Measurements from ENCODE around the gene FKBP15.

Gene FKBP15

DNA sequence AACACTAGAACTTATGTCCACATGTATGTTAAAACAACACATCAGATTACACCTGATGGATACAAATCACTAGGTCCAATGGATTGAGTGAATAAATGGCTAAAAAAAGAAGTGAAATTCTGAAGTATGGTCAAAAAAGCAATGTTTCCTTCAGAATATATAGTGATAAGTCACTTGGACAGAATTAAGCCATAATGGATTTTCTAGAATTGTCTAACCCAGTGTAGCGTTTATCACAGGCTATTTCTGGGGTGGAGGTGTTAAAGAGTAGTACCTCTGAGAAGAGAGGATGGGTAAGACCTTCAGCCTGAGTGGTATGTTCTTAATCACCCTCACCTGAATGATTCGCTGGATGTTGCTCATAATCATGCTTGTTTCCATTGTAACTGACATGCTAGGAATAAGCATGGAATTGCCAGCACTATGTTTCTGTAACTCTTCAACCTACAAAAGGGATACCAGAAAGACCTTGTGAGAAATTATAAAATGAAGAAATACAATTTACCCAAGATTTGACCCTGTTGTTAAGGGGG, 37.1 kb downstream of the FKBP15 start:
- DNase-seq (ENCODE audit: low spot score), result no peak

DNA sequence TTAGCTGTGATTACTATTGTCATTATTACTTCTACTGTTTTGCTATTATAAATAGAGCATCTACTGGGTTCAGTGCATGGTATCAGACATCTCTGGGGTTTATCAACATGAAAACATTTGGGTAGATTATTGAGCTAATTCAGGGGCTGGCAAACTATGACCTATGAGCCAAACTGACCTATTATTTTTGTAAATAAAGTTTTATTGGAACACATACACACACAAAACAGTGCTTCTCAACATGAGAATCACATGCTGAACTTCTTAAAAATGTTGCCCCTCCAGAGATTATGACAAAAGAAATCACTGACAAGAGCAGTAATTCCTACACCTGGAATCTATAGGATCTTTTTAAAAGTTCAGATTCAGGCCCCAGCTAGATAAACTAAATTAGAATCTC, 39.9 kb downstream of the FKBP15 start:
- no peak for DNase-seq (ENCODE audit: low spot score)

DNA sequence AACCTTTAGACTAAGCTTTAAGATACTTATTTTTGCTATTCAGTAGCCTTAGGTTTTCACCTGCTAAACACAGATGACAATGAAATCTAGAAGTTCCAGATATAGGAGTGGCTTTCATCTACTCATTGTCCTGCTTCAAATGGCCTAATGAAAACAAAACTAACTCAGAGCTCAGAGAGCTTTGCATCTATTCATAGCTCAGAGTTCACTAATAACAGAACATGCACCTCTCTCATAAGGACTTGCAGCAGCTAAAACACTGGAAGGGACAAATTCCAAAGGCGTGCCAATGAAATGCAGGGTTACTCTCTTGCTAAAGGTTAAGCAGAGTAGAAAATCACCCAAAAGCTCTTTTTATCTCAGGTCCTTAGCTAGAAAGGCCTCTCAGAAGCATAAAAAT, 41.2 kb downstream of the FKBP15 start:
- DNase-seq (ENCODE audit: low spot score), result no peak

DNA sequence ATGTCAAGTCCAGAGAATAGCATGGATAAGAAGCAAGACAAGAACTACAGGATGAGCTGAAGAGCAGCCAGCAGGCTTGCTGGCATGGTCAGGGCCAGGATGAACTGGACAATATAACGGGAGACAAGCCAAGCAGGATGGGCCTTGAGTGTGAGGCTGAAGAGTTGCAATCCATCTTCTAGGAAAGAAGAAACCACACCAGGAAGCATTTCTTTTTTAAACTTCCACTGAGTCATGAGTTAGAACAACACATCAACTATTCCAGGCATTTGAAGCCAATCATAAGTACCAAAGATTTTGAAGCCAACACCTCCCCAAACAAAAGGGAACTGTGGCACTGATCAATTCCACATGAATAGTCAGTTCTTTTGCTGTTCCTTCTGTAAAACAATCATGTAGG, 43.0 kb downstream of the FKBP15 start:
- no peak for DNase-seq (ENCODE audit: low spot score)

DNA sequence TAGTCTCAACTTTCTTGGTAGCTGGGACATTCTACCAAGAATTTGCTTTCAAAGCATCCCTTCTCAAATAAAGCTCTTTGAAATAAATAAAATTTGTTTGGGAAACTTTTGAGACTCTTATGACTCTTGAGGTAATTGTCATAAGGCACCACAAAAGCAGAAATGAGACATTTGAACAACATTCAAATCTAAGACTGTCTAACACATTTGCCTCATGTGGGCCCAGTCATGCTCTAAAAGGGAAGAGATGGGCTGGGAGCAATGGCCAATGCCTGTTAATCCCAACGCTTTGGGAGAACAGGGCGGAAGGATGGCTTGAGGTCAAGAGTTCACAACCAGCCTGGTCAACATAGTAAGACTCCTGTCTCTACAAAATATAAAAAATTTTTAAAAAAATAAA, 43.8 kb downstream of the FKBP15 start:
- DNase-seq (ENCODE audit: low spot score), result no peak

DNA sequence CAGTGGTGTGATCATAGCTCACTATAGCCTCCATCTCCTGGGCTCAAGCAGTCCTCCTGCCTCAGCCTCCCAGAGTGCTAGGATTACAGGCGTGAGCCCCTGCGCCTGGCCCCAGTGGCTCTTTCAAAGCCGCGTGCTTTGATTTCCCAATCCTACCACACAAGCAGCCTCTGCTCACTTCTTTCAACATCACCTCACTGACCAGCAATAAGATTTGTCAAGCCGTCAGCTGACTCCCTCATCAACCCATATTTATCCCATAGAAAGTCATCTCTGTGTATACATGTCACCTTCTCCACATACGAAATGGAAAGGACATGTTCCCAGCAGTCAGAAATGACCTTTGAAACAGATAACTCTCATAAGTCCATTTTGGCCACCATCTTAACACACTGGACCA, 44.3 kb downstream of the FKBP15 start:
- DNase-seq (ENCODE audit: low spot score), result no peak

DNA sequence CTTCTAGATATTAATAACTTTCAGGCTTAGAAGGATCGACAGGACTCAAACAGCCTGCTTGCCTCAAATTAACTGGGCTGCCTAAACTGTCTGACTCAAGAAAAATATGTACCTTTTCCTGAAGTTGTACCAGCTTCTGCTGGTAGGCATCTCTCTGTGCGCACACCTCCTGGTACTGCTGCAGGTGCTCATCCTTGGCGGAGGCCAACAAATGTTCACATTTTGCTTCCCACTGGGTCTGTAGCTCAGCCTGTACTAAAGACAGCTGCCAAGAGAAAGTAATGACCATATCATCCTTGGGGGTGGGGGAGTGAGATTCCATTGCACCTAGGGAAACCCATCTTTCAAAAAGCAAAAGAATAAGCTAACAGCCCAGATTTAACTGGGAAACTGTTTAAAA, 47.7 kb downstream of the FKBP15 start:
- no peak for DNase-seq (ENCODE audit: low spot score)

DNA sequence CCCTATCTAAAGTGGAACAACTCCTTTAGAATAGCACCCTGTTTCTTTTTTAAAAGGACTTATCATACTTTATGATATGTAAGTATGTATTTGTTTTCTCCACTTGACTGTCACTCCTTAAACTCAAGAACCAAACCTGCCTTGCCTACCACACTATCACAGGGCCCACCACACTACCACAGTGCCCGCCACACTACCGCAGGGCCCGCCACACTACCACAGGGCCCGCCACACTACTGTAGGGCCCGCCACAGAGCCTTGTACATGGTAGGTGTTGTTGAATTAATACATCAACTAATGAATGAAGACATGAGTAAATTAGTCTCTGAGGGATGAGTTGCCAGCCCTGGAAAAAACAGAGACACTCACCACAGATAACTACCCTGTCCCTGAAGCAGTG, 52.3 kb downstream of the FKBP15 start:
- no peak for DNase-seq (ENCODE audit: low spot score)

DNA sequence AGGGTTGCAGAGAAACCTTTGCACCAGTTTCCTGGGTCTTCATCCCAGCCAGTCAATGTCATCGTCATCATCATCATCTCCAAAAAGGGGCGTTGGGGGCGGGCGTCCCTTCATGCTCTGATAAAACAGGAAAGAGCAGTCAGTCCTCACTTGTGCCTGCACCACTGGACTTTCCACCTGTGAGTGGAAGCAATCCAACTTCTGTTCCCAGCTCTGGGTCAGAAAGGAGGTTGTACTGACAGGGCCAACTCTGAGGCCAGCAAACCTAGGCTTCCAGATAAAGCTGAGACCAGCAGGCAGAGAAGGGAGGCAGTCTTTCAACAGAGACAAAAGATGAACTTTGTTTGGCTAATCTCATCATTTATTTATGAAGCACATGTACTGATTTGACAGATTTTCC, 55.0 kb downstream of the FKBP15 start:
- DNase-seq (ENCODE audit: low spot score), result no peak

DNA sequence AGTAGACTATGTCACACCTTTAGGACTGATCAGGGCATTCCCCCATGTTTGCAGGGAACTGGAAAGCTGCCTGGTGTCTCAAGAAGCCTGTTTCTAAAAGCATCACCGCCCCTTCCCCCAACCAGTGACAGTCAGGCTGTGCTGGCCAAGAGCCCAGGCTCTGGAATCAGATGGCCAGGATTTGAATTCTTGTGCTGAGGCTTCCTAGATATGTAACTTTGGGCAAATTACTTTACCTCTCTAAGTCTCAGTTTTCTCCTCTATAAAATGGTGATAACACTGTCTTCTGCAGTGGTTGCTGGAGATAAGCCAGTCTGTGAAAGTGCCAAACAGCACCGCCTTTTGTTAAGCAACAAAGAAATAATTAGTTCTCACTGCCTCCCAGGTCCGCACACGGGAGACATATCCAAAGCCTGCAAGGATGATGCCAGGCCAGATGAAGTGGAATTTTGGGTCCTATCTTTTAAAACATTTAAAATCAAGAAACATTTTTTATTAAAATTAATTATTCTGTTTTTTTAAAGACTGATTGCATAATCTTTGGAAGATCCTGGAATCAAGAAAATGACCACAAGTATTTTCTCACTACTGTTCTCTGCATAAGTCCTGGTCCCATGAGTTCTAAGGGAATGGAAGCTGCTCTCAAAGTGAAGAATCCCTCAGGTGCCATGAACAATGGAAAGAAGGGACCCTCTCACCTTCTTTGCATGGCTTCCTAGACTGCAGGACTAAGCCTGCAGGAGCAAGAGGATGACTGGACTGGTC, 56.4 kb downstream of the FKBP15 start:
- no peak for DNase-seq (ENCODE audit: low spot score)

DNA sequence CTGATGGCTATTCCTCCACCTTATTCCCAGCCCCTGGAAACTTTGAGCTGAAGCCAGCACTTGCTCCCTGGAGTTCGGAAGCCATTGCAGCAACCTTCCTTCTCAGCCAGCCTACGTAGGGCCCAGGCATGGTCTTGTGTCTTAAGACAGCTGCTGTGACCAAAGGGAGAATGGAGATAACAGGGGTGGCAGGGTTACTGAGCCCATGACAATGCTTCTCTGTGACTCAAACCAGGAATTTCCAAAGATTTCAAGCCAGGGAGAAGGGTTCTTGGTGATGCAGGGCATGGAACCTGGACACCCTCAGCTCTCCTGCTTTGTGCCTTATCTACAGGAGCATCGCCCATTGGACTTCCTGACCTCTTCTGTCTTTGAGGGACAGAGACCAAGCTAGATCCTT, 58.1 kb downstream of the FKBP15 start:
- no peak for DNase-seq (ENCODE audit: low spot score)

DNA sequence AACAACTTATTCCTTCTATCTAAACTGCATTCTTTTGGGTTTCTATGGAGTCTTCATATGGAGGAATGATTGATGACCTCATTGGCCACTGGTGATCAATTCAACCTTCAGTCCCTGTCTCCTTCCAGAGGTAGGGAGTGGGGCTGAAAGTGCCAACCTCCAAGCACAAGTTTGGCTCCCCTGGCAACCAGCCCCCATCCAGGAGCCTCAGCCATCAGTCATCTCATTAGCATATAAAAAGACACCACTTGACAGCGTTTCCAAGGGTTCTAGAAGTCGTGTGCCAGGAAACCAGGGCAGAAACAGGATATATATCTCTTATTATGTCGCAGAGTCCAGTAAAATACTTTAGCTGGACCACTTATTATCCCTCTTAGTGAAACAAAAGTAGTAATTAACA, 60.5 kb downstream of the FKBP15 start:
- DNase-seq (ENCODE audit: low spot score), result no peak

DNA sequence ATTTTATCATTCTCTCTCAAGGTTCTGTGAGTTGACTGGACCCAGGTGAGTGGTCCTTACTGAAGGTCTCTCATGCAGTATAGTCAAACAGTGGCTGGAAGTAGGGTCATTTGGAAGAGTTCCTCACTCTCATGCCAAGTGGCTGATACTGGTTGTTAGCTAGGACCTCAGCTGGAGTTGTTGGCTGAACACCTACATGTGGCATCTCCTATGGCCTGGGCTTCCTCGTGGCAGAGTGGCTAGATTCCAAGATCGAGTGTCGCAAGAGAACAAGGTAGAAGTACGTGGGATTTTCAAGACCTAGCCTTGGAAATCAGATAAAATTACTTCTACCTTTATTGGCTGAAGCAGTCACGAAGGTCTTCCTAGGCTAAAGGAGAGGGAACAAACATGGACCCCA, 62.6 kb downstream of the FKBP15 start:
- DNase-seq (ENCODE audit: low spot score), result no peak

DNA sequence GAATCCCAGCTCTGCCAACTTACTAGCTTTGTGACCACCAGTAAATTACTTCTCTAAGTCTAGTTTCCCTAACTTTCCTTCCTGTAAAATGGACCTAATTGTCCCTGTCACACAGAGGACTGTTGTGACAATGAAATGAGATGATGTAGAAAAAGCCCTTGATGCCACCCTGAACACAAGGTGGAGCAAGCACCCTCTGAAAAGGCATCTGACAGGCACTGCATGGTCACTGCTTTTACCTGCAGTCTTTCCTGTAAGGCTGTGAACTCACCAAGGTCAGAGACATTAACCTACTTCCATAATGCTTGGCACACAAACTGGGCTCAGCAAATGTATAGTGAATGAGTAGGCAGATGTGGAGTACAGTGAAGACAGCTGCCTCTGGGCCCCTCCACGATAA, 64.2 kb downstream of the FKBP15 start:
- DNase-seq (ENCODE audit: low spot score), result no peak

DNA sequence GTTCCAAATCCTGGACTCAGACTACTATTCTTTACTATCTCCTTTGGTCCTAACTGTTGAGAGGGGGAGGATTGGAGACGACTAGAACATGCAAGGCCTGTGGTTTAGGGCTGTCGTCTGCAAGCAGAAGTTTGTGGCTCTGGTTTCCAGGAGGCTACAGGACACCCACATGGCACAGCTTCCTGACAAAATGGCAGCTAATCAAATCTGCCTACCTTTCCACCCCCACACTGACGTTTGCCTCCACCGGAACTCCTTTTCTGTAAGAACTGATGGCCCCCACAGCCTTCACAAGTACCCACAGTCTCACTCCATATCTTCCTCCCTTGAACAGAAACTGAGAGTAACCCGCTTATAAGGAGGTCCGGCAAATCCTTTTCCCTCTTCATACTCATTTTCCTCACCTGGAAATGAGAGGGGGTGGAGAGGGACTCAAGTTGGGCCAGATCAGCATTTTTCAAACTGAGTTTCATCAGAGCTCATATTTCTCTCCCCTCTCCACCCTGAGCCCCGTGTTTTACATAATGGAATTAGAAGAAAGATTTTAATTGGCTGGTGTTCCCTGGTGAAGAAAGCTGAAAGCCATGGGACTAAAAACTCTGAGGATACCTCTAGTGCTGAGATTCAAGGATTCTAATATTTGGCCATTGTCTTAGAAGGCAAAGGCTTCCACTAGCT, 65.0 kb downstream of the FKBP15 start:
- DNase-seq (ENCODE audit: low spot score), result peak; percentile 16

DNA sequence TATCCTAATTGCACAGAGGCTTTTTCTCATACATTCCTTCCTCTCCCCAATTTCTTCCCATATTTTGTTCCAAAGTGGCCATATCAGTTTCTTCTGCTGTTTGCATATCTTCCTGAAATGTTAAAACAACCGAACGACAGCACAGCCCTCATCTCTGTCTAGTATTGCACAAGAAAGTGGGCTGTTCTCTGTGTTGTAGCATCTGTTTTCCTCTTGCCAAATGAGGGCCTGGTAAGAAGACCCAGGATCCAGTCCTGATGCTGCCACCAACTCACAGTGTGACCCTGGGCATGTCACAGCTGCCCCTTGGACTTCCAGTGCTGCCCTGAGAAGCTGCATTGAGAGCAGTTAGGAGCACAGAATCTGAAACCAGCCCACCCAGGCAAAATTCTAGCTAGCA, 66.1 kb downstream of the FKBP15 start:
- no peak for DNase-seq (ENCODE audit: low spot score)

DNA sequence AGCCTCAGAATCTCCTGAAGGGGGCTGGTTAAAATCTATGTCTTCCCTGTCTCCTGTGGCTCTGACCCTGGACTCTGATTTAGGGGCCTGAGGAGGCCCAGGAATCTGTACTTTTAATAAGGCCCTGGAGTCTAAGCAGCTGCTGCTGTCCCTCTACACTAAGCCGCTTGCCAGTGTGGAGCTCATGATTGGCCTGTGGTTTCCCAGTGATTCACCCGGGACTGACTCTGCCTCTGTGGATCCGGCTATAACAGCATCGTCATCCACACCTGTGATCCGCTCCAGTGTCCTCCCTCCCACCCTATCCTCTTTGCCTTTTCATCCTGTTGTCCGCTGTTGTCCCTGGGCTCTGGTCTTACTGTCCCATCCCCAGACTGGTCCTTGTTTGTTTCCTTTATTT, 66.6 kb downstream of the FKBP15 start:
- DNase-seq (ENCODE audit: low spot score), result no peak

DNA sequence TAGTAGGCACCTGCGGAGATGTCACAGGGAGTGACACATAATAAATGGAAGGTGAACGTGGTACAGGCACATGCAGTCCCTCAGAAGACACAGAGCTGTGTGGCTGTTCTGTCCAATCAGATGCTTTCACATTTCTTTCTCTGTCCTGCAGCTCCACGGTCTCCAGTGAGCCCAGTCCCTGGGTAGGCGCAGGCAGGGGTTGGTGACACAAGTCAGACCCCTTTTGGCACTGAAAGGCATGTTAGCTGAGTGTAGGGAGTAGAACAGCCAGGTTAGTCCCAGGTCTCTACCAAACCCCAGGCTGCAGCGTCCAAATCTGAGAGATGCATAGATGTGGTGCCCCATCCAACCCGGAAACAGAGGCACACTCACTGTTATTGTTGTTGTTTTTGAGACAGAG, 67.5 kb downstream of the FKBP15 start:
- no peak for DNase-seq (ENCODE audit: low spot score)

DNA sequence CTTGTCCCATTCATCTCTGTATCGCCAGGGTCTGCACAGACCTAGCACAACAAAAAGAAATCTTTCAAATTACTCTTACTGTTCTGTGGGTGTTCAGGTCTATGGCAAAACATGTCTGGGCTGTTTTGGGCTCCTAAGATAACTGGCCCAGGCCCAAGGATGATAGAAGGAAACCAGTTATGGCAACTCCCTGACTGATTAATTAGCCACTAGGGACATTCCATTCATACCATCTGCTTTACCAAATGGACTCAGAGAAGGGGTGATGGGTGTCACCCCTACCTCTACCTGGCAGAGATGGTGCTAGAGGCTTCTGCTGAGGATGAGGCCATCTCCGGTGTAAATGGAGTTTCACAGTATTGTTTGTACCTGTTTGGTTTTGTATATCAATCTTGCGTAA, 68.4 kb downstream of the FKBP15 start:
- no peak for DNase-seq (ENCODE audit: low spot score)

DNA sequence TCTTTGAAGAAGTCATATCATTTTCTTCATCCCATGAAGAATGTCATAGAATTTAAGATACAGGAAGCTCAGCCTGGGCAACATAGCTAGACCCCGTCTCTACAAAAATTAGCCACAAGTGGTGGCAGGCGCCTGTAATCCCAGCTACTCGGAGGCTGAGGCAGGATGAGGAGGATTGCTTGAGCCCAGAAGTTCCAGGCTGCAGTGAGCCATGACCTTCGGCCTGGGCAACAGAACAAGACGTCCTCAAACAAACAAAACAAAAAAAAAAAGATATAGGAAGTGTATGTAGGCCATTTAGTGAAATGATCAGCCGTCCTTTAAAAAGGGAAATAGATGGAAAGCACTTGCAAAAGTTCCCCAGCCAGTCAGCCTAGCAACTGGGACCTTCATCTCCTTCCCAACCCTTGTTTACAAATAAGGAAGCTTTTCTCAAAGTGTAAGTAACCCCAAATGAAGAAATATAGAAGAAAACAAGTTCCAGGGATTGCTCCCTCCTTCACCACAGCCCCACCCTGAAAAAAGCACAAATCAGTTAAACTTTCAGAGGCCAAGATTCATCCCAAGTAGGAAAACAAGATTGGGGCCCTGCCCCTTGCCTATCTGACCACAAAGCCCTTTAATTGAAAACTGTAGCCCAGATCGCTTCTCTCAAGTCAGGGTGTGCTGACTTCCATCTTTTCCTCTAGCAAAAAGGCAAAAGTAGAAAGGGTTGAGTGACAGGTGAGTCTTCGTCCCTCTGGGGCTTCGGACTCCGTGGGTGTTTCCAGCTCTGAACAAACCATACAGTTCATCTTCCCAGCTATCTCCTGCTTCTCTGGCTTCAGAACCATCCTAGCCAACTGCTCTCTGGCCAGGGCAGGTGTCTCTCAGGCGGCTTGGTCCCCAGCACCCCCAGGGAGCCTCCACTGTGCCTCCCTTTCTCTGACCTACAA, 69.1 kb downstream of the FKBP15 start:
- no peak for DNase-seq (ENCODE audit: low spot score)

DNA sequence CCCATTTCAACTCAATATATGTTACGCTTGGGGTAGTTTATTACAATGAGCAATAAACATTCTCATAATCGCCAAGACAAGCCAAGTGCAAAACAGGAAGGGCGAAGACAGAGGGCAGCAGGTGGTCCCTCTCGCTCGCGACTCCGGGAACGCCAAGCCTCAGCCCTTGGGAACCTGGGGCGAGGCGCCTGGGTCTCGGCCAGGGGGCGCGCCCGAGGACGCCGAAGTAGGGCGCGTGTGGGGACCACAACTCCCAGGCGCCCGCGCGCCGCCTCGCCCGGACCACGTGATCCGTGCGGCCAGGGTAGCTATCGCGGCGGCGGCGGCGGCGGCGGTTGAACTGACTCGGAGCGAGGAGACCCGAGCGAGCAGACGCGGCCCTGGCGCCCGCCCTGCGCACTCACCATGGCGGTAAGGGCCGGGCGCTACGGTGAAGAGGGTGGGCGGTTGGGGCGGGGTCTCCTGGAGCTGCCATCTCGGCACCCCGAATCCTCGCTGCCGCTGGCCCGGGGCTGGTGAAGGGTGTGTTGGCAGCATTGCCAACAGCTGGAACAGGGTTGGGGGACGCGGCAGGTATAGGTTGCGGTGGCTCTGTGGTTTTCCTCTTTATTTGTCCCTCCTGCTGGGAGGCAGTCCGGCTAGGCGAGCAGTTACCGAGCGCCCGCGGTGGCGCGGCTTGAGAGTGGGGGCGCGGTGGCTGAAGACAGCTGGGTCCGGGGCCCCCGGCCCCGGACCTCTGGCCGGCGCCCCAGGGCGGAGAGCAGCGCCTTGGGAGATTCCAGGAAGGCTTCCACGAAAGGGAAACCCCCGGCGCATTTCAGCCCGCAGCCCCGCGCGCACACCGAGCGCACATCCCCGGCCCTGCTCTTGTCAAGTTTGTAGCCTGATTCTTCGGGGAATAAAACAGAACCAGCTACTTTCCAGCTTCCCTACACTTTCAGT, 70.1 kb downstream of the FKBP15 start, which contains the start of gene SLC31A2:
SLC31A2 (plus strand) TSS at position 338 of the 942 bp plus-strand sequence; CDS start at position 406, 68 bp downstream.
- peak; percentile 81 for DNase-seq (ENCODE audit: low spot score)
